ENCODE data around the gene NKD2.

NKD2 gene

DNA sequence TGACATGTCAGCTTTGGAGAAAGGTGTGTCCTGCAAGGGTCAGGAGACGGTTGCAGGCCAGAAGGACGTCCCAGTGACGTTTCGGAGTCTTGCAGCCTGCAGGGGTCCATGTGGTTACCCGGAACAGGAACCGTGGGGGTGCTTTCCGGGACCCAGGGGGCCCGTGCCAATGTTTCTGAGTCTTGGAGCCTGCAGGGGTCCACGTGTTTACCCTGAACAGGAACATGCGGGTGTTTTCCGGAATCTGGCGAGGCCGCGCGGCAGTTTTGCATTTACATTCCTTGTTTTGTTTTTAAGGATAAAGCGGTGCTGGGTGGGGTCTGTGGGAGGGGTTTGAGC is 30.6 kb downstream of the NKD2 start:
- Histone ChIP-seq H3K4me1 (ENCODE audit: insufficient read depth, low read length, poor library complexity, severe bottlenecking) (no peaks in the 10 kb centered on the region), H3K27me3 (ENCODE audit: insufficient read depth, low read length, poor library complexity, severe bottlenecking) (no peaks in the 10 kb centered on the region), H3K9ac (ENCODE audit: low read depth, low read length, poor library complexity, severe bottlenecking) (no peak overlapping the region), H3F3A (ENCODE audit: low read depth) (no peaks in the 10 kb centered on the region), H4K20me1 (ENCODE audit: insufficient read depth, low read length, poor library complexity, severe bottlenecking) (no peaks in the 10 kb centered on the region), H3K9me2 (replicated peaks; ENCODE audit: low read depth, low read length) (no peaks in the 10 kb centered on the region), H3K9me3 (ENCODE audit: insufficient read depth, low read depth, low read length) (peaks cover 3% of the 10 kb centered on the region; the same call in 1 of the 2 replicates), H3K4me2 (ENCODE audit: low read depth, low read length, poor library complexity, severe bottlenecking) (no peak overlapping the region), H3K36me3 (ENCODE audit: insufficient read depth, low read length) (peaks cover 23% of the 10 kb centered on the region; the same call in 1 of the 2 replicates), H2AFZ (ENCODE audit: low read length) (no peak overlapping the region), H3K79me2 (ENCODE audit: insufficient read depth, low read length) (no peaks in the 10 kb centered on the region), H3K4me3 (ENCODE audit: low read length, poor library complexity, severe bottlenecking) (no peak overlapping the region)
- TF ChIP-seq, protein P1, sequence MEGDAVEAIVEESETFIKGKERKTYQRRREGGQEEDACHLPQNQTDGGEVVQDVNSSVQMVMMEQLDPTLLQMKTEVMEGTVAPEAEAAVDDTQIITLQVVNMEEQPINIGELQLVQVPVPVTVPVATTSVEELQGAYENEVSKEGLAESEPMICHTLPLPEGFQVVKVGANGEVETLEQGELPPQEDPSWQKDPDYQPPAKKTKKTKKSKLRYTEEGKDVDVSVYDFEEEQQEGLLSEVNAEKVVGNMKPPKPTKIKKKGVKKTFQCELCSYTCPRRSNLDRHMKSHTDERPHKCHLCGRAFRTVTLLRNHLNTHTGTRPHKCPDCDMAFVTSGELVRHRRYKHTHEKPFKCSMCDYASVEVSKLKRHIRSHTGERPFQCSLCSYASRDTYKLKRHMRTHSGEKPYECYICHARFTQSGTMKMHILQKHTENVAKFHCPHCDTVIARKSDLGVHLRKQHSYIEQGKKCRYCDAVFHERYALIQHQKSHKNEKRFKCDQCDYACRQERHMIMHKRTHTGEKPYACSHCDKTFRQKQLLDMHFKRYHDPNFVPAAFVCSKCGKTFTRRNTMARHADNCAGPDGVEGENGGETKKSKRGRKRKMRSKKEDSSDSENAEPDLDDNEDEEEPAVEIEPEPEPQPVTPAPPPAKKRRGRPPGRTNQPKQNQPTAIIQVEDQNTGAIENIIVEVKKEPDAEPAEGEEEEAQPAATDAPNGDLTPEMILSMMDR (conservative IDR thresholded peaks at IDR 0.05; ENCODE audit: low read length) = no peak
- no peak for TF ChIP-seq EZH2phosphoT487 (IDR thresholded peaks at IDR 0.05; ENCODE audit: borderline replicate concordance)

DNA sequence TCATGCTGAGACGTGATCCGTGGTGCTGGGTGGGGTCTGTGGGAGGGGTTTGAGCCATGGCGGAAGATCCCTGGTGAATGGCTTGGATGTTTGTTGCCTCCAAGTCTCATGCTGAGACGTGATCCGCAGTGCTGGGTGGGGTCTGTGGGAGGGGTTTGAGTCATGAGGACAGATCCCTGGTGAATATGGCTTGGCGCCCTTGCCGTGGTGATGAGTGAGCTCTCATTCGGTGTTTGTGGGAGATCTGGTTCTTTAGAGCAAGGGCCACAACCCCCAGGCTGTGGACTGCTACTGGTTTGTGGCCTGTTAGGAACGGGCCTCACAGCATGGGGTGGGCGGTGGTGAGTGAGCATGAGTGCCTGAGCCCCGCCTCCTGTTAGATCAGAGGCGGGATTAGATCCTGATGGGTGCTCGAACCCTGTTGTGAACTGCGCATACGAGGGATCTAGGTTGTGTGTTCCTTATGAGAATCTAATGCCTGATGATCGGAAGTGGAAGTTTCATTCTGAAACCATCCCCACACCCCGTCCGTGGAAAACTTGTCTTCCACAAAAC is 31.2 kb downstream of the NKD2 start:
- Histone ChIP-seq H4K20me1 (ENCODE audit: insufficient read depth, low read length, poor library complexity, severe bottlenecking) (no peaks in the 10 kb centered on the region), H3K4me3 (ENCODE audit: low read length, poor library complexity, severe bottlenecking) (no peak overlapping the region), H3K36me3 (ENCODE audit: insufficient read depth, low read length) (peaks cover 17% of the 10 kb centered on the region; the same call in 1 of the 2 replicates), H3K9me2 (replicated peaks; ENCODE audit: low read depth, low read length) (no peaks in the 10 kb centered on the region), H3K4me2 (ENCODE audit: low read depth, low read length, poor library complexity, severe bottlenecking) (no peak overlapping the region), H3K79me2 (ENCODE audit: insufficient read depth, low read length) (no peaks in the 10 kb centered on the region), H3F3A (ENCODE audit: low read depth) (no peaks in the 10 kb centered on the region), H3K9ac (ENCODE audit: low read depth, low read length, poor library complexity, severe bottlenecking) (no peak overlapping the region), H3K27me3 (ENCODE audit: insufficient read depth, low read length, poor library complexity, severe bottlenecking) (no peaks in the 10 kb centered on the region), H3K4me1 (ENCODE audit: insufficient read depth, low read length, poor library complexity, severe bottlenecking) (no peaks in the 10 kb centered on the region), H2AFZ (ENCODE audit: low read length) (no peak overlapping the region), H3K9me3 (ENCODE audit: insufficient read depth, low read depth, low read length) (peaks cover 3% of the 10 kb centered on the region; the same call in 1 of the 2 replicates)
- TF ChIP-seq, protein P1 (conservative IDR thresholded peaks at IDR 0.05; ENCODE audit: low read length) = no peak
- no peak for TF ChIP-seq EZH2phosphoT487 (IDR thresholded peaks at IDR 0.05; ENCODE audit: borderline replicate concordance)

DNA sequence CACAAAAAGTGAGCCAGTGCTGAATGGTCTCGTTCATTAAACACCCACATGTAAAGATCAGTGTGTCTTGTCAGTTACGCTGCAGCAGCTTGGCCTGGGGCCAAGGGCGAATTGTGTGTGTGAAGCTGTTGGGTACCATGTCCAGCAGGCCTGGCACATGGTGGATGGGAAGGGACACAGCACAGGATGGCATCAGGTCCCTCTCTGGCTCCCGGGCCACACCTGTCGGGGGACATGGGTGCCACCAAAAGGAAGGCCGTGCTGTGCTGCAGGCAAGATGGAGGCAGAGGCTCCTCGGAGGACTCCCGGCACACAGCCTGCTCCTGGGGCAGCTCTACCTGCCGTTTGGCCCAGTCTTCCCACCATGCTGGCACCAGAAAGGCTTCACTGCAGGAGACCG is 32.0 kb downstream of the NKD2 start:
- Histone ChIP-seq H3K4me3 (ENCODE audit: low read length, poor library complexity, severe bottlenecking) (no peak overlapping the region), H4K20me1 (ENCODE audit: insufficient read depth, low read length, poor library complexity, severe bottlenecking) (no peaks in the 10 kb centered on the region)

More for the DNA sequence above, 32.0 kb downstream of the NKD2 start:
- H3K9ac ChIP-seq (ENCODE audit: low read depth, low read length, poor library complexity, severe bottlenecking) = no peak overlapping the region
- no peaks in the 10 kb centered on the region for H3F3A ChIP-seq (ENCODE audit: low read depth)
- TF ChIP-seq, protein P1 (conservative IDR thresholded peaks at IDR 0.05; ENCODE audit: low read length) = no peak
- TF ChIP-seq EZH2phosphoT487 (IDR thresholded peaks at IDR 0.05; ENCODE audit: borderline replicate concordance) = no peak
- no peaks in the 10 kb centered on the region for H3K9me2 ChIP-seq (replicated peaks; ENCODE audit: low read depth, low read length)
- no peaks in the 10 kb centered on the region for H3K4me1 ChIP-seq (ENCODE audit: insufficient read depth, low read length, poor library complexity, severe bottlenecking)
- H2AFZ ChIP-seq (ENCODE audit: low read length) = no peak overlapping the region
- peaks cover 12% of the 10 kb centered on the region; the same call in 1 of the 2 replicates for H3K36me3 ChIP-seq (ENCODE audit: insufficient read depth, low read length)
- peaks cover 3% of the 10 kb centered on the region; the same call in 1 of the 2 replicates for H3K9me3 ChIP-seq (ENCODE audit: insufficient read depth, low read depth, low read length)
- H3K27me3 ChIP-seq (ENCODE audit: insufficient read depth, low read length, poor library complexity, severe bottlenecking) = no peaks in the 10 kb centered on the region
- no peak overlapping the region for H3K4me2 ChIP-seq (ENCODE audit: low read depth, low read length, poor library complexity, severe bottlenecking)
- no peaks in the 10 kb centered on the region for H3K79me2 ChIP-seq (ENCODE audit: insufficient read depth, low read length)
